GM12878 (cell line): ENCODE results near the gene PCDHB11.
"Not testable (repeated sequence)": the region's sequence is repeated elsewhere in the genome, so short reads cannot be mapped to it uniquely, and the experiment has no call there.

Experiments
- BHLHE40 ChIP-seq, 2 experiments: fragments of 450-650 bp in 1 of 2; IDR thresholded peaks; 2 replicates each; pipeline ENCODE4 v1.6.1; 2011 to 2017; ENCODE audit warnings: low read depth in 2 of 2, borderline replicate concordance in 1 of 2, improper control_type of control experiment in 1 of 2, low read length in 1 of 2, mild to moderate bottlenecking in 1 of 2
- CBX5 ChIP-seq: sonication (generic); IDR thresholded peaks from 2 replicates; pipeline ENCODE4 v1.6.1; 2016; ENCODE audit warnings: low read depth, moderate library complexity, mild to moderate bottlenecking, inconsistent platforms
- CTCF ChIP-seq, 3 experiments: IDR thresholded peaks in 2 of 3; conservative IDR thresholded peaks in 1 of 3; 2 replicates each; pipeline ENCODE4 v1.5.1; 2011; ENCODE audit warnings: low read depth in 3 of 3, low read length in 3 of 3, mild to moderate bottlenecking in 3 of 3, control low read depth in 2 of 3, moderate library complexity in 2 of 3, inconsistent platforms in 1 of 3, mixed read lengths in 1 of 3; ENCODE audit not compliant: control insufficient read depth in 2 of 3, insufficient read depth in 1 of 3; ENCODE audit errors: extremely low read depth in 1 of 3
- E2F4 ChIP-seq: IDR thresholded peaks from 2 replicates; pipeline ENCODE4 v1.6.1; 2012; ENCODE audit warnings: low read depth, low read length, improper control_type of control experiment
- MTA2 ChIP-seq: fragments of 450-650 bp; IDR thresholded peaks from 2 replicates; pipeline ENCODE4 v1.6.1; 2016; ENCODE audit warnings: low read depth, mild to moderate bottlenecking, moderate library complexity
- MTA3 ChIP-seq: IDR thresholded peaks from 2 replicates; pipeline ENCODE4 v1.6.1; 2012; ENCODE audit warnings: low read length, inconsistent platforms, borderline replicate concordance
- NRF1 ChIP-seq: conservative IDR thresholded peaks from 2 replicates; pipeline ENCODE4 v1.6.1; 2011; ENCODE audit warnings: mild to moderate bottlenecking, low read depth, low read length, improper control_type of control experiment
- POLR2AphosphoS5 ChIP-seq: IDR thresholded peaks from 2 replicates; pipeline ENCODE4 v1.6.1; 2011; ENCODE audit warnings: mild to moderate bottlenecking, low read length, inconsistent platforms
- RFX5 ChIP-seq: IDR thresholded peaks from 2 replicates; pipeline ENCODE4 v1.6.1; 2011; ENCODE audit warnings: low read depth, low read length, improper control_type of control experiment
- TCF12 ChIP-seq: IDR thresholded peaks from 2 replicates; pipeline ENCODE4 v1.6.1; 2011; ENCODE audit warnings: low read depth, mild to moderate bottlenecking, low read length
- TF ChIP-seq, protein P1 (sequence below): fragments of 450-650 bp; IDR thresholded peaks from 2 replicates; pipeline ENCODE4 v1.6.1; 2014; ENCODE audit warnings: mild to moderate bottlenecking
- TF ChIP-seq, protein P2 (sequence below): IDR thresholded peaks from 2 replicates; pipeline ENCODE4 v1.6.1; 2012; ENCODE audit warnings: mild to moderate bottlenecking, low read depth, low read length

- TF ChIP-seq, protein P1, sequence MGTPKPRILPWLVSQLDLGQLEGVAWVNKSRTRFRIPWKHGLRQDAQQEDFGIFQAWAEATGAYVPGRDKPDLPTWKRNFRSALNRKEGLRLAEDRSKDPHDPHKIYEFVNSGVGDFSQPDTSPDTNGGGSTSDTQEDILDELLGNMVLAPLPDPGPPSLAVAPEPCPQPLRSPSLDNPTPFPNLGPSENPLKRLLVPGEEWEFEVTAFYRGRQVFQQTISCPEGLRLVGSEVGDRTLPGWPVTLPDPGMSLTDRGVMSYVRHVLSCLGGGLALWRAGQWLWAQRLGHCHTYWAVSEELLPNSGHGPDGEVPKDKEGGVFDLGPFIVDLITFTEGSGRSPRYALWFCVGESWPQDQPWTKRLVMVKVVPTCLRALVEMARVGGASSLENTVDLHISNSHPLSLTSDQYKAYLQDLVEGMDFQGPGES: not testable (repeated sequence)
- not testable (repeated sequence) for TF ChIP-seq CTCF (IDR thresholded peaks at IDR 0.05 in 2 of 3, conservative IDR thresholded peaks at IDR 0.05 in 1 of 3; ENCODE audit: control insufficient read depth in 2 of 3, extremely low read depth in 1 of 3, insufficient read depth in 1 of 3, low read depth in 3 of 3, low read length in 3 of 3); POLR2AphosphoS5; BHLHE40 (IDR thresholded peaks at IDR 0.05; ENCODE audit: borderline replicate concordance in 1 of 2, low read depth in 2 of 2, low read length in 1 of 2); NRF1; CBX5; MTA2; RFX5; E2F4; MTA3; TCF12
- TF ChIP-seq, protein P2, sequence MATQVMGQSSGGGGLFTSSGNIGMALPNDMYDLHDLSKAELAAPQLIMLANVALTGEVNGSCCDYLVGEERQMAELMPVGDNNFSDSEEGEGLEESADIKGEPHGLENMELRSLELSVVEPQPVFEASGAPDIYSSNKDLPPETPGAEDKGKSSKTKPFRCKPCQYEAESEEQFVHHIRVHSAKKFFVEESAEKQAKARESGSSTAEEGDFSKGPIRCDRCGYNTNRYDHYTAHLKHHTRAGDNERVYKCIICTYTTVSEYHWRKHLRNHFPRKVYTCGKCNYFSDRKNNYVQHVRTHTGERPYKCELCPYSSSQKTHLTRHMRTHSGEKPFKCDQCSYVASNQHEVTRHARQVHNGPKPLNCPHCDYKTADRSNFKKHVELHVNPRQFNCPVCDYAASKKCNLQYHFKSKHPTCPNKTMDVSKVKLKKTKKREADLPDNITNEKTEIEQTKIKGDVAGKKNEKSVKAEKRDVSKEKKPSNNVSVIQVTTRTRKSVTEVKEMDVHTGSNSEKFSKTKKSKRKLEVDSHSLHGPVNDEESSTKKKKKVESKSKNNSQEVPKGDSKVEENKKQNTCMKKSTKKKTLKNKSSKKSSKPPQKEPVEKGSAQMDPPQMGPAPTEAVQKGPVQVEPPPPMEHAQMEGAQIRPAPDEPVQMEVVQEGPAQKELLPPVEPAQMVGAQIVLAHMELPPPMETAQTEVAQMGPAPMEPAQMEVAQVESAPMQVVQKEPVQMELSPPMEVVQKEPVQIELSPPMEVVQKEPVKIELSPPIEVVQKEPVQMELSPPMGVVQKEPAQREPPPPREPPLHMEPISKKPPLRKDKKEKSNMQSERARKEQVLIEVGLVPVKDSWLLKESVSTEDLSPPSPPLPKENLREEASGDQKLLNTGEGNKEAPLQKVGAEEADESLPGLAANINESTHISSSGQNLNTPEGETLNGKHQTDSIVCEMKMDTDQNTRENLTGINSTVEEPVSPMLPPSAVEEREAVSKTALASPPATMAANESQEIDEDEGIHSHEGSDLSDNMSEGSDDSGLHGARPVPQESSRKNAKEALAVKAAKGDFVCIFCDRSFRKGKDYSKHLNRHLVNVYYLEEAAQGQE: not testable (repeated sequence)
Measured at GRCh38 chr5:141201646-141202045, 2.2 kb downstream of the PCDHB11 start.
